Medulla oblongata (tissue), 1 donor: ENCODE results near the gene SKOR1.

Experiments used
- DNase-seq: peaks from one replicate; pipeline ENCODE4 v3.0.0-alpha.2; 2015; ENCODE audit errors: extremely low spot score

The SKOR1 gene

GRCh38 chr15:67832031-67832551 is 6.8 kb downstream of the SKOR1 start:
- DNase-seq: no peak

- DNase-seq: no peak
These were observed 7.8 kb downstream of the SKOR1 start for GRCh38 chr15:67832897-67833709.

- no peak for DNase-seq
These were observed 8.6 kb downstream of the SKOR1 start for GRCh38 chr15:67833710-67834511.

- DNase-seq: no peak
These were observed 9.4 kb downstream of the SKOR1 start for GRCh38 chr15:67834581-67835296.

- no peak for DNase-seq
These were observed 10.2 kb downstream of the SKOR1 start for GRCh38 chr15:67835297-67836133.

GRCh38 chr15:67836134-67836455 is 10.8 kb downstream of the SKOR1 start:
- no peak for DNase-seq

- DNase-seq: peak; percentile 62
These were observed 11.2 kb downstream of the SKOR1 start for GRCh38 chr15:67836477-67836876.

- no peak for DNase-seq
These were observed 11.6 kb downstream of the SKOR1 start for GRCh38 chr15:67836955-67837354.

- DNase-seq: peak; percentile 66
These were observed 13.6 kb downstream of the SKOR1 start for GRCh38 chr15:67838789-67839332.

- peak; percentile 65 for DNase-seq
These were observed 14.2 kb downstream of the SKOR1 start for GRCh38 chr15:67839499-67839928.

GRCh38 chr15:67839929-67840748 is 14.8 kb downstream of the SKOR1 start, which contains the start of gene RNU6-1:
TSS of gene RNU6-1 (minus strand) at chr15:67840045.
- peak; percentile 95 for DNase-seq

- peak; percentile 45 for DNase-seq
These were observed 15.6 kb downstream of the SKOR1 start for GRCh38 chr15:67840749-67841512.

- DNase-seq: no peak
These were observed 16.1 kb downstream of the SKOR1 start for GRCh38 chr15:67841513-67841762.

GRCh38 chr15:67843092-67843501 is 17.8 kb downstream of the SKOR1 start:
- DNase-seq: no peak

- DNase-seq: no peak
These were observed 18.5 kb downstream of the SKOR1 start for GRCh38 chr15:67843571-67844387.

GRCh38 chr15:67845974-67846373 is 20.7 kb downstream of the SKOR1 start:
- DNase-seq: no peak

GRCh38 chr15:67849538-67849937 is 24.2 kb downstream of the SKOR1 start:
- DNase-seq: no peak

GRCh38 chr15:67850336-67850735 is 25.0 kb downstream of the SKOR1 start:
- DNase-seq: no peak
